ENCODE results near the gene TMEM170B.

DNA sequence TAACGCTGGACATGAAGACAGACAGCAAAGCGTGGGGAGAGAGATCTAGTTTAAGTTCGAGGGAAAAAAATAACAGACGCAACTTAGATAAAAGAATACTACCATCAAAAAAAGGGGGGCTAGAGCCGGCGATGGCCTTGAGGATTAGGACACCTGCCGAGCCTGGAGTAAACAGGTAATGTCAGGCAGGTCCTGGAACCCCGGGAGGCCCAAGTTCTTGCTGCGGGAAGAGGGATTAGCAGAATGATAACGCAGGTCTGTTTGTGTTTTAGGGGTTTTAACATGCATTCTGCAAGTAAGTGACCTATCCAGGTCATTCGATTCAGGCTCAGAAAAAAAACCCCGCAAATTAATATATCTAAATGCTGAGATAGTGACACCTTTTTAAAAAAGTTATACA, 754 bp upstream of the TMEM170B start:
- TF ChIP-seq, protein P1, sequence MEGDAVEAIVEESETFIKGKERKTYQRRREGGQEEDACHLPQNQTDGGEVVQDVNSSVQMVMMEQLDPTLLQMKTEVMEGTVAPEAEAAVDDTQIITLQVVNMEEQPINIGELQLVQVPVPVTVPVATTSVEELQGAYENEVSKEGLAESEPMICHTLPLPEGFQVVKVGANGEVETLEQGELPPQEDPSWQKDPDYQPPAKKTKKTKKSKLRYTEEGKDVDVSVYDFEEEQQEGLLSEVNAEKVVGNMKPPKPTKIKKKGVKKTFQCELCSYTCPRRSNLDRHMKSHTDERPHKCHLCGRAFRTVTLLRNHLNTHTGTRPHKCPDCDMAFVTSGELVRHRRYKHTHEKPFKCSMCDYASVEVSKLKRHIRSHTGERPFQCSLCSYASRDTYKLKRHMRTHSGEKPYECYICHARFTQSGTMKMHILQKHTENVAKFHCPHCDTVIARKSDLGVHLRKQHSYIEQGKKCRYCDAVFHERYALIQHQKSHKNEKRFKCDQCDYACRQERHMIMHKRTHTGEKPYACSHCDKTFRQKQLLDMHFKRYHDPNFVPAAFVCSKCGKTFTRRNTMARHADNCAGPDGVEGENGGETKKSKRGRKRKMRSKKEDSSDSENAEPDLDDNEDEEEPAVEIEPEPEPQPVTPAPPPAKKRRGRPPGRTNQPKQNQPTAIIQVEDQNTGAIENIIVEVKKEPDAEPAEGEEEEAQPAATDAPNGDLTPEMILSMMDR (IDR thresholded peaks at IDR 0.05; ENCODE audit: insufficient read depth, low read length) = no peak
- TF ChIP-seq SPI1 (IDR thresholded peaks at IDR 0.05; ENCODE audit: borderline replicate concordance, low read depth) = no peak
- TF ChIP-seq GABPA (IDR thresholded peaks at IDR 0.05; ENCODE audit: low read depth) = no peak
